CD4-positive, alpha-beta memory T cell (primary cell): ENCODE results near the gene MAGI2. TPM values are rescaled to one million over a fixed set of nuclear protein-coding genes. Genes with fewer than 3 reads are reported as not detected.

Experiments used
- CTCF ChIA-PET: fragments of 350-600 bp; sonication (Branson Sonifier 250); formaldehyde crosslinking; loops from one replicate; lab custom pipeline; 2021; ENCODE audit warnings: inconsistent platforms; ENCODE audit not compliant: partially characterized antibody; lab: Charles Lee
- POLR2A ChIA-PET: fragments of 350-600 bp; sonication (Branson Sonifier 250); formaldehyde crosslinking; loops from one replicate; lab custom pipeline; 2021; ENCODE audit not compliant: partially characterized antibody; lab: Charles Lee
- DNase-seq, 5 donors: peaks; one replicate each; pipeline versions ENCODE4 v3.0.0 to v3.0.0-alpha.2; 2020 to 2022; ENCODE audit warnings: mixed read lengths in 1 of 5
- H3K27ac ChIP-seq: one replicate; pipeline ENCODE4 v1.7.0; 2013; ENCODE audit warnings: low read depth, low read length
- H3K27me3 ChIP-seq: 2 replicates; pipeline ENCODE4 v1.7.0; 2013; ENCODE audit warnings: mild to moderate bottlenecking, low read length, moderate library complexity; ENCODE audit not compliant: insufficient read depth
- H3K36me3 ChIP-seq: 2 replicates; pipeline ENCODE4 v1.7.0; 2013; ENCODE audit warnings: mild to moderate bottlenecking, low read length, moderate library complexity; ENCODE audit not compliant: insufficient read depth
- H3K4me1 ChIP-seq: 2 replicates; pipeline ENCODE4 v1.7.0; 2013; ENCODE audit warnings: mild to moderate bottlenecking, low read length, moderate library complexity; ENCODE audit not compliant: insufficient read depth
- H3K4me3 ChIP-seq, 2 donors: one replicate each; pipeline ENCODE4 v1.7.0; 2013; ENCODE audit warnings: low read length in 2 of 2, mild to moderate bottlenecking in 1 of 2
- H3K9me3 ChIP-seq, 2 donors: one replicate each; pipeline ENCODE4 v1.7.0; 2013; ENCODE audit warnings: low read length in 2 of 2, control low read depth in 1 of 2; ENCODE audit not compliant: control insufficient read depth in 1 of 2
- H3K27ac Mint-ChIP-seq, 7 donors: one replicate each; pipeline ENCODE4 v1.8.0; 2020 to 2021; ENCODE audit warnings: mixed read lengths in 7 of 7, mild to moderate bottlenecking in 6 of 7, inconsistent platforms in 3 of 7, moderate library complexity in 3 of 7
- H3K27me3 Mint-ChIP-seq, 2 donors: one replicate each; pipeline ENCODE4 v1.8.0; 2020 to 2021; ENCODE audit warnings: mixed read lengths in 2 of 2
- H3K36me3 Mint-ChIP-seq, 2 donors: one replicate each; pipeline ENCODE4 v1.8.0; 2020 to 2021; ENCODE audit warnings: mixed read lengths in 2 of 2, inconsistent platforms in 1 of 2, mild to moderate bottlenecking in 1 of 2
- H3K4me1 Mint-ChIP-seq, 4 donors: one replicate each; pipeline ENCODE4 v1.8.0; 2020 to 2021; ENCODE audit warnings: mixed read lengths in 4 of 4, mild to moderate bottlenecking in 1 of 4
- H3K4me3 Mint-ChIP-seq, 8 donors: one replicate each; pipeline ENCODE4 v1.8.0; 2020 to 2021; ENCODE audit warnings: mixed read lengths in 8 of 8, mild to moderate bottlenecking in 7 of 8, moderate library complexity in 6 of 8, inconsistent platforms in 3 of 8
- H3K9me3 Mint-ChIP-seq, 8 donors: one replicate each; pipeline ENCODE4 v1.8.0; 2020 to 2021; ENCODE audit warnings: mixed read lengths in 8 of 8, mild to moderate bottlenecking in 5 of 8, inconsistent platforms in 3 of 8, moderate library complexity in 1 of 8
- intact Hi-C: fragments of 100-400 bp; cut with micrococcal nuclease; formaldehyde crosslinking; loops from one replicate; pipeline ENCODE4 v1.15.1; 2023
- polyA plus RNA-seq, 2 donors: library from polyadenylated mRNA; unstranded; fragments of 300-500 nt; fragmentation: Illumina TruSeq; gene quantifications; one replicate each; pipeline ENCODE4 v1.2.3, GENCODE V29; 2021
- total RNA-seq, 2 experiments: library from RNA; stranded (reverse); gene quantifications; one replicate each; pipeline ENCODE4 v1.2.3, GENCODE V29; 2021

Gene MAGI2
- total and polyA plus RNA-seq, 4 experiments from 2014 or later = 0.23 to 0.25 TPM; not detected in 2

DNA sequence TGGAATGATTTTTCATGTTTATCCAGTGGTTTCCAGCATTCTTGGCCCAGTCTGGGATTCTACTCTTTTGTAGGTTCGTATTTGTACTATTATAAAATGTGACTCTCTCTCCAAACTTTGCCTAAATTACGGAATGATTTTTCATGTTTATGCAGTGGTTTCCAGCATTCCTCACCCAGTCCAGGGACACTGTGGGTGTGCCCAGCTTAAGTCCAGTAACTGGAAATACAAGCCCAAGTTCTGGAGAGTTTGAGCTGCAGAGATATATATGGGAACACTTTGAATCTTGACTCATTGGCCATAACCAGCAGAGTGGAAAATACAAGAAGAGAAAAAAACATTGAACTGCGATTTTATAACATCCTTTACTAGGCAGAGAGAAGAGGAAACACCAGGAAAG is 5.9 kb upstream of the MAGI2 start:
- Histone ChIP-seq H3K36me3 (no peaks in the 10 kb centered on the region), H3K4me1 (no peaks in the 10 kb centered on the region), H3K27ac (no peak overlapping the region), H3K9me3 (no peaks in the 10 kb centered on the region), H3K27me3 (no peaks in the 10 kb centered on the region), H3K4me3 (no peak overlapping the region)
- no peak for DNase-seq
- Mint-ChIP-seq H3K27ac (no peak overlapping the region), H3K36me3 (no peaks in the 10 kb centered on the region), H3K4me1 (no peaks in the 10 kb centered on the region), H3K4me3 (no peak overlapping the region), H3K9me3 (peaks cover 0 to 16% (median 5%) of the 10 kb centered on the region in 8 donors), H3K27me3 (peaks cover 1 to 2% of the 10 kb centered on the region in 2 donors)
- intact Hi-C loops = no loop called here
- ChIA-PET CTCF (no interaction called here), POLR2A (no interaction called here)

DNA sequence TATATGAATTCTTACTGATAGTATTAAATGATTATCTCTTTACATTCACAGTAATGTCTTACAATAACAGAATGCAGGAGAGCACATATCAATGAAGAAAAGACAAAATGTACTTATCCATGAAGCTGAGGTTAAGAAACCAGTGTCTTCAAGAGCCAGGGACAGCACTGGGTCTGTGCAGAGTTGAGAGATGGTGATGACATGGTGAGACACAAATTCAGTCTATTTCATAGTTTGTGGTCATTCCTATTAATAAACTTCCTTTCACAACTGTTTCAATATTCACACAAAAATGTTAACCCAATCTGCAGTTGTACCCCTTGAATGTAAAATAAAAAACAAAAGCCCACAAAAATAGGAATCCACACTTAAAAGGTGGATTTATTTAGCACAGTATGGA is 5.3 kb upstream of the MAGI2 start:
- intact Hi-C loops = no loop called here
- H3K27me3 ChIP-seq = no peaks in the 10 kb centered on the region
- CTCF ChIA-PET = no interaction called here
- no peak overlapping the region for H3K27ac ChIP-seq
- H3K36me3 ChIP-seq = no peaks in the 10 kb centered on the region
- no peak overlapping the region for H3K4me3 Mint-ChIP-seq
- H3K4me3 ChIP-seq = no peak overlapping the region
- peaks cover 2% of the 10 kb centered on the region in 2 donors for H3K27me3 Mint-ChIP-seq
- H3K4me1 Mint-ChIP-seq = no peaks in the 10 kb centered on the region
- H3K9me3 ChIP-seq = no peaks in the 10 kb centered on the region
- no peak overlapping the region for H3K27ac Mint-ChIP-seq
- no peaks in the 10 kb centered on the region for H3K4me1 ChIP-seq
- peaks cover 0 to 14% (median 3%) of the 10 kb centered on the region in 8 donors for H3K9me3 Mint-ChIP-seq
- no peak for DNase-seq
- H3K36me3 Mint-ChIP-seq = no peaks in the 10 kb centered on the region
- POLR2A ChIA-PET = no interaction called here

DNA sequence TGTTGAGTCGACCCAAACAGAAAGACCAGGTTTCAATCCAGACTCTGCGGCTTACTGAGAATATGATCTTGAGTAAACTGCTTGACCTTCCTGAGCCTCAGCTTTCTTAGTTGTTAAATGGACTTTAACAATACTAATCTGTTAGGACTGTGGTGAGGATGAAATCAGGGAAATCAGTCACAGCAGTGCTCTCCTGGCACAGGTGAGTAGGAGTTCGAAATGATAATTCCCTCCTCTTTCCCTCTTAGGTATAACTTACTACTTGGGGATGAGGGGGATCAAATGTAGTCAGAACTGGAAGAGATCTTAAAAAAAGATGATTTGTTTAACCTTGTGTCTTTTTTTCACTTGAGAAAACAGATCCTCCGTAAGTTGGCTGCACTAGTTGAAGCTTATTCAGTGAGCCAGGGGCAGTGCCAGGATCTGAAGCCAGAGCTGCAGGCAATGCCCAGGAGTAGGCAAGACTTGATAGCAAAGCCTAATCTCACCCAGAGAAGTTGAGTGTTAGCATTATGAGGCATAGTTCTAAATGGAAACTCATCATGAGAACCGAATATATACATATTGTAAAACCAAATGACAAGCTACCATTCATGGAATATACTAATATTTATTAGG is 1.8 kb upstream of the MAGI2 start:
- H3K36me3 Mint-ChIP-seq = peaks cover 0 to 3% of the 10 kb centered on the region in 2 donors
- Histone ChIP-seq H3K9me3 (no peaks in the 10 kb centered on the region), H3K4me1 (no peaks in the 10 kb centered on the region), H3K36me3 (no peaks in the 10 kb centered on the region), H3K27me3 (no peaks in the 10 kb centered on the region), H3K27ac (no peak overlapping the region), H3K4me3 (no peak overlapping the region)
- no peak overlapping the region for H3K4me3 Mint-ChIP-seq
- H3K4me1 Mint-ChIP-seq = peaks cover 0 to 4% (median 0%) of the 10 kb centered on the region in 4 donors
- no peak for DNase-seq
- H3K27me3 Mint-ChIP-seq = peaks cover 12 to 23% of the 10 kb centered on the region in 2 donors
- CTCF ChIA-PET = interaction anchor here (0.7 kb wide), 1 partner anchor 36 kb away, joined by 3 read pairs; no protein-coding TSS in a partner anchor
- POLR2A ChIA-PET = no interaction called here
- no peak overlapping the region for H3K27ac Mint-ChIP-seq
- peaks cover 3 to 26% (median 9%) of the 10 kb centered on the region in 8 donors for H3K9me3 Mint-ChIP-seq
- intact Hi-C loops = no loop called here

DNA sequence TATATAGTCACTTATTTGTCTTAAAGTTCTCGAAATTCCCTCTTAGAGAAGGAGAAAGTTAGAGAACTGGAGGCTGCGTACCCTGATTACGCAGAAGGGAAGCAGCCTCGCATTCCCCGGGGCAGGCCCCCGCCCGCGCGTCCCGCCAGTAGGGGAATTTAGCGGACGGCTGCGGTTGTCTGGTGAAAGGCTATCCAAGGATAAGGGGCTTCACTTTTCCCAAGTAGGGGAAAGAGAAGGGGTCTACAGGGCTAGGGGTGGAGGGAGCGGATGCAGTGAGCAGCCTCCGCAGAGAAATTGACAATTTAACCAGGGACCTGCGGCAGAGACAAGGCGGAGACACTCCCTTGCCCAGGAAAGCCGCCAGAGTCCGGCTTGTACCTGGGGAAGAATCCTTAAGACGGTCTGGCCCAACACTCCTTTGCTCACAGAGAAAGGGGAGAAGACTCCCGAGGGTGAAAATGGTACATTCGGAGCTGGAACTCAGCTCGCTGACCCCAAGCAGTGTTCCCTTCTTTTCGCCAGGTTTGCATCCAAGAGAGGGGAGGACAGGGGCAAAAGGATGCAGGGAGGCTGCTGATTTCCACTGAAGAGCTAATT is 994 bp upstream of the MAGI2 start:
- ChIA-PET CTCF (no interaction called here), POLR2A (no interaction called here)
- H3K27ac ChIP-seq = no peak overlapping the region
- H3K4me1 ChIP-seq = no peaks in the 10 kb centered on the region
- Mint-ChIP-seq H3K27ac (no peak overlapping the region), H3K4me1 (peaks cover 0 to 4% (median 0%) of the 10 kb centered on the region in 4 donors), H3K27me3 (peaks cover 12 to 23% of the 10 kb centered on the region in 2 donors), H3K9me3 (peaks cover 1 to 26% (median 9%) of the 10 kb centered on the region in 8 donors), H3K36me3 (peaks cover 0 to 3% of the 10 kb centered on the region in 2 donors), H3K4me3 (no peak overlapping the region)
- H3K4me3 ChIP-seq = no peak overlapping the region
- intact Hi-C loops = no loop called here
- DNase-seq = no peak
- H3K9me3 ChIP-seq = no peaks in the 10 kb centered on the region
- H3K36me3 ChIP-seq = no peaks in the 10 kb centered on the region
- H3K27me3 ChIP-seq = no peaks in the 10 kb centered on the region

DNA sequence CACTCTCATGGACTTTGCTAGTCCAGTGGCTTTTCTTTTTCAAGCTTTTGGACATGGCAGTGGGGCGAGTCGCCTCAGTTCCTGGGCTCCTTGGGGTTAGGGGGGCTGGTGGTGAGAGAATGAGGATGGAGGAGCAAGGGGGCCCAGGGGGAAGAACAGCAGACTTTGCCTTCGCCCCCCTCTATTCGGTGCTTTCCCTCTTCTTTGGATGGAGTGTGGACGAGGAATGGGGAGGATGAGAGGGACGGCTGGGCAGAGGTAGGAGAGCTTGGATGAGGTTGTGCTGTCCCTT is 255 bp downstream of the MAGI2 start:
- peaks cover 0 to 26% (median 9%) of the 10 kb centered on the region in 8 donors for H3K9me3 Mint-ChIP-seq

DNA sequence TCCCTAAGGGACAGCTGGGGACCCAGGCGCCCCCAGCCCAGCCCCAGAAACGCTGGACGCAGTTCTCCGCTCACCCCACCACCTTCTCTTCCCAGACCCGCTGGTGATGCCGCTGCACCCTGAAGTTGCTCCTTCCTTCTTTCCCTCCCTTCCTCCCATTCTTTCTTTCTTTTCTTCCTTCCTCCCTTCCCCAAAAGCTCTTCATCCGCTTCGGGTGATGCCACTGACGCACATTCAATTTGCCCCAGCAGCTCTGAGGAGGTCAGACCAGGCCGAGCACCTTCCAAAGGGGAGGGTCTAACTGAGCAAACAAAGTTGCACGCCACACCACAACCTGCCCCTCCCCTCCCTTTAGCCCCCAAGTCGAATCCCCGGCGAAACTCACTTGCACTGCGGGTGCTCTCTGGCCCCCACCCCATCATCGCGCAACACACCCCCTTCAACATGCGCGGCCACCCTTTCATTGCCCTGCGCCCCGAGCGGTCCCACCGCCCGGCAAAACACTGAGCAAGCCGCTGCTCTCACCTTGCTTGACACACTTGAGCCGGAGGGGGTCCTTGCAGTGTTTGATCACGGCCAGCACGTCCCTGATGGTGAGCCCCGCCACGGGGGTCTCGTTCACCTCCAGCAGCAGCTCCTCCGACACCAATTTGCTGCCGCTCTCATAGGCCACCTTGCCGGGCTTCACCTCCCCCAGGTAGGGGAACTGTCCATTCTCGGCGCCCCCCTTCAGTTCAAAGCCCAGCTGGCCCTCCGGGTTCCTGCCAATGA is 787 bp downstream of the MAGI2 start:
- peak in 1 of 5 donors; percentile 16 for DNase-seq
- Histone ChIP-seq H3K27ac (no peak overlapping the region), H3K27me3 (no peaks in the 10 kb centered on the region), H3K9me3 (no peaks in the 10 kb centered on the region), H3K4me3 (no peak overlapping the region), H3K36me3 (no peaks in the 10 kb centered on the region), H3K4me1 (no peaks in the 10 kb centered on the region)
- POLR2A ChIA-PET = no interaction called here
- CTCF ChIA-PET = no interaction called here
- Mint-ChIP-seq H3K4me3 (peak overlapping the region in 1 of 8 donors; percentile 14), H3K9me3 (peaks cover 0 to 23% (median 8%) of the 10 kb centered on the region in 8 donors), H3K4me1 (peaks cover 0 to 4% (median 0%) of the 10 kb centered on the region in 4 donors), H3K27me3 (peaks cover 12 to 23% of the 10 kb centered on the region in 2 donors), H3K27ac (no peak overlapping the region), H3K36me3 (peaks cover 0 to 3% of the 10 kb centered on the region in 2 donors)
- intact Hi-C loops = no loop called here

More for the DNA sequence above, 255 bp downstream of the MAGI2 start:
- Histone ChIP-seq H3K9me3 (no peaks in the 10 kb centered on the region), H3K27ac (no peak overlapping the region), H3K4me3 (no peak overlapping the region), H3K4me1 (no peaks in the 10 kb centered on the region), H3K36me3 (no peaks in the 10 kb centered on the region), H3K27me3 (no peaks in the 10 kb centered on the region)
- H3K36me3 Mint-ChIP-seq = peaks cover 0 to 3% of the 10 kb centered on the region in 2 donors
- peaks cover 0 to 4% (median 0%) of the 10 kb centered on the region in 4 donors for H3K4me1 Mint-ChIP-seq
- no peak overlapping the region for H3K27ac Mint-ChIP-seq
- ChIA-PET POLR2A (no interaction called here), CTCF (no interaction called here)
- no peak for DNase-seq
- H3K27me3 Mint-ChIP-seq = peaks cover 12 to 23% of the 10 kb centered on the region in 2 donors
- intact Hi-C loops = no loop called here
- H3K4me3 Mint-ChIP-seq = no peak overlapping the region

DNA sequence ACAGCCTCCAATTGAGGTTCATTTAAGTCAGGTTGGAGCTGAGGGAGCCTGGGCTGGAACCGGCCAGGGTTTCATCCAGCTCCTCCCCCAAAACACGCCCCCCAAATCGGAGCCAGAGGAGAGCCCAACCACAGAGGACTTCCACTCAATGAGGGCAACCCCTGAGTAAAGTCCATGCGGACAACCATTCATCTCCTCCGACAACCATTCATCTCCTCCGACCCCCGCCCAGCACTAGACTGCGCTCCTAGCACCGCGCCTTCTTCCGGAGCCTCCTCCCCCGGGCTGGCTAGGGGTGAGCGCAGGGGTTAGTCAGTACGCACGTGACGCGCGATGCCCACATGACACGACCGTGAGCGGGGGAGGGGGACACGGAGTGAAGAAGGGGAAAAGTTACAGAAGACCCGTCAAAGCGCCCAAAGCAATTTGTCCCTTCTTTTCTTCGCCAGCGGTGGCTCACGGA is 1.4 kb downstream of the MAGI2 start:
- H3K4me3 ChIP-seq = no peak overlapping the region
- H3K27me3 Mint-ChIP-seq = peaks cover 12 to 23% of the 10 kb centered on the region in 2 donors
- peaks cover 0 to 4% (median 0%) of the 10 kb centered on the region in 4 donors for H3K4me1 Mint-ChIP-seq
- H3K9me3 ChIP-seq = no peaks in the 10 kb centered on the region
- POLR2A ChIA-PET = no interaction called here
- H3K9me3 Mint-ChIP-seq = peaks cover 0 to 21% (median 8%) of the 10 kb centered on the region in 8 donors
- H3K27ac ChIP-seq = no peak overlapping the region
- no peaks in the 10 kb centered on the region for H3K4me1 ChIP-seq
- no peak overlapping the region for H3K27ac Mint-ChIP-seq
- intact Hi-C loops = no loop called here
- peak overlapping the region in 1 of 8 donors; percentile 5 for H3K4me3 Mint-ChIP-seq
- H3K27me3 ChIP-seq = no peaks in the 10 kb centered on the region
- H3K36me3 ChIP-seq = no peaks in the 10 kb centered on the region
- DNase-seq = no peak
- H3K36me3 Mint-ChIP-seq = peaks cover 0 to 3% of the 10 kb centered on the region in 2 donors
- CTCF ChIA-PET = no interaction called here
